Karpas-422 (cell line): Measurements from ENCODE around the gene IL19. TPM values are rescaled to one million over a fixed set of nuclear protein-coding genes. Genes with fewer than 3 reads are reported as not detected.

Source experiments
- DNase-seq: peaks from one replicate; pipeline ENCODE4 v3.0.0-alpha.2; 2015
- H2AFZ ChIP-seq: fragments of 200-600 bp; sonication (generic); 2 replicates; pipeline ENCODE4 v1.6.1; 2014; ENCODE audit warnings: antibody characterized with exemption, low read length, mixed read lengths
- H3K27ac ChIP-seq: fragments of 200-600 bp; sonication (generic); 2 replicates; pipeline ENCODE4 v1.5.1; 2014; ENCODE audit warnings: mild to moderate bottlenecking, low read length, moderate library complexity
- H3K27me3 ChIP-seq: fragments of 200-600 bp; sonication (generic); 2 replicates; pipeline ENCODE4 v1.6.1; 2014; ENCODE audit warnings: low read length, mixed read lengths
- H3K36me3 ChIP-seq: fragments of 200-600 bp; sonication (generic); 2 replicates; pipeline ENCODE4 v1.6.1; 2014; ENCODE audit warnings: low read length, mixed read lengths; ENCODE audit not compliant: insufficient read depth
- H3K4me1 ChIP-seq: fragments of 200-600 bp; sonication (generic); 2 replicates; pipeline ENCODE4 v1.6.1; 2014; ENCODE audit warnings: mild to moderate bottlenecking, low read length, mixed read lengths
- H3K4me2 ChIP-seq: fragments of 200-600 bp; sonication (generic); 2 replicates; pipeline ENCODE4 v1.6.1; 2014; ENCODE audit warnings: low read length, low read depth, mild to moderate bottlenecking; ENCODE audit not compliant: poor library complexity, severe bottlenecking
- H3K4me3 ChIP-seq: fragments of 200-600 bp; sonication (generic); 2 replicates; pipeline ENCODE4 v1.5.1; 2014; ENCODE audit warnings: mild to moderate bottlenecking, antibody characterized with exemption, low read length, mixed read lengths
- H3K79me2 ChIP-seq: fragments of 200-600 bp; sonication (generic); 2 replicates; pipeline ENCODE4 v1.6.1; 2014; ENCODE audit warnings: mild to moderate bottlenecking, low read length, mixed read lengths
- H3K9ac ChIP-seq: fragments of 200-600 bp; sonication (generic); 2 replicates; pipeline ENCODE4 v1.6.0; 2014; ENCODE audit warnings: low read length
- H3K9me2 ChIP-seq: fragments of 200-600 bp; sonication (generic), shearing (Covaris generic); replicated peaks from 2 replicates; pipeline ENCODE4 v1.6.0; 2014; ENCODE audit warnings: mild to moderate bottlenecking, low read length, moderate library complexity; ENCODE audit not compliant: insufficient read depth
- H3K9me3 ChIP-seq: fragments of 300-700, 200-600 bp; sonication (generic); 2 replicates; pipeline ENCODE4 v1.6.1; 2014; ENCODE audit warnings: low read length, mixed read lengths
- H4K20me1 ChIP-seq: fragments of 200-600 bp; sonication (generic); 2 replicates; pipeline ENCODE4 v1.6.1; 2014; ENCODE audit warnings: mild to moderate bottlenecking, antibody characterized with exemption, low read length, low read depth; ENCODE audit not compliant: insufficient read depth
- total RNA-seq: library from RNA; depleted of rRNA; stranded (reverse); fragments of >200 nt; shearing (Covaris generic); gene quantifications from 2 replicates; pipeline ENCODE4 v1.2.3, GENCODE V29; 2014; ENCODE audit warnings: low replicate concordance

Gene IL19
- total RNA-seq, 1 experiment from 2014 or later, result not detected

GRCh38 chr1:206875752-206876377 lies 105.3 kb downstream of the IL19 start:
- no peak overlapping the region for H2AFZ ChIP-seq
- DNase-seq, result no peak
- H3K9me3 ChIP-seq, result peaks cover 20% of the 10 kb centered on the region
- H3K79me2 ChIP-seq, result no peaks in the 10 kb centered on the region
- H3K27ac ChIP-seq, result no peak overlapping the region
- no peaks in the 10 kb centered on the region for H4K20me1 ChIP-seq
- H3K27me3 ChIP-seq, result peaks cover 4% of the 10 kb centered on the region; the same call in 1 of the 2 replicates
- no peak overlapping the region for H3K4me3 ChIP-seq
- no peak overlapping the region for H3K9ac ChIP-seq
- no peaks in the 10 kb centered on the region for H3K36me3 ChIP-seq
- no peaks in the 10 kb centered on the region for H3K4me1 ChIP-seq
- H3K4me2 ChIP-seq, result no peak overlapping the region
- H3K9me2 ChIP-seq, result no peaks in the 10 kb centered on the region

- Histone ChIP-seq H2AFZ (no peak overlapping the region), H4K20me1 (no peaks in the 10 kb centered on the region), H3K4me2 (no peak overlapping the region), H3K9ac (no peak overlapping the region), H3K9me2 (no peaks in the 10 kb centered on the region), H3K36me3 (no peaks in the 10 kb centered on the region), H3K4me3 (no peak overlapping the region), H3K9me3 (peaks cover 20% of the 10 kb centered on the region), H3K4me1 (no peaks in the 10 kb centered on the region), H3K27ac (no peak overlapping the region), H3K79me2 (no peaks in the 10 kb centered on the region), H3K27me3 (peaks cover 4% of the 10 kb centered on the region; the same call in 1 of the 2 replicates)
- DNase-seq, result peak; percentile 53
These were observed 107.9 kb downstream of the IL19 start for GRCh38 chr1:206878456-206878855.

GRCh38 chr1:206880314-206880713 lies 109.7 kb downstream of the IL19 start:
- Histone ChIP-seq H3K27ac (no peak overlapping the region), H3K27me3 (peaks cover 4% of the 10 kb centered on the region; the same call in 1 of the 2 replicates), H3K4me1 (no peaks in the 10 kb centered on the region), H2AFZ (no peak overlapping the region), H3K4me2 (no peak overlapping the region), H3K9ac (no peak overlapping the region), H3K79me2 (no peaks in the 10 kb centered on the region), H4K20me1 (no peaks in the 10 kb centered on the region), H3K9me2 (no peaks in the 10 kb centered on the region), H3K4me3 (no peak overlapping the region), H3K9me3 (peaks cover 20% of the 10 kb centered on the region), H3K36me3 (no peaks in the 10 kb centered on the region)
- no peak for DNase-seq

DNA sequence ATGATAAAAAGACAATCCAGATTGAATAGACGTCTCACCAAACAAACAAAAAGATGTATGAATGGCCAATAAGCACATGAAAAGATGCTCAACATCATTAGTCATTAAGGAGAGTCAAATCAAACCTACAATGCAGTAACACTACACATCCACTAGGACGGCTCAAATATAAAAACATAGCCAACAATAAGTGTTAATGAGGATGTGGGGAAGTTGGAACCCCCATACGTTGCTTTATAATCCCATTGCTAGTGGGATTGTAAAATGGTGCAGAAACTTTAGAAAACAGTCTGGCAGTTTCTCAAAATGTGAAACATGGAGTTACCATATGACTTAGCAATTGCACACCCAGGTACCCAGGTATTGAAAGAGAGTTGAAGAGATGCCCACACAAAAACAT lies 112.0 kb downstream of the IL19 start:
- H3K4me2 ChIP-seq, result no peak overlapping the region
- peaks cover 12% of the 10 kb centered on the region for H3K9me3 ChIP-seq
- no peak overlapping the region for H3K27ac ChIP-seq
- H3K9me2 ChIP-seq, result no peaks in the 10 kb centered on the region
- H3K36me3 ChIP-seq, result no peaks in the 10 kb centered on the region
- H3K4me3 ChIP-seq, result no peak overlapping the region
- no peaks in the 10 kb centered on the region for H3K4me1 ChIP-seq
- H3K27me3 ChIP-seq, result no peaks in the 10 kb centered on the region; the same call in 1 of the 2 replicates
- no peak overlapping the region for H2AFZ ChIP-seq
- no peak overlapping the region for H3K9ac ChIP-seq
- no peaks in the 10 kb centered on the region for H4K20me1 ChIP-seq
- no peak for DNase-seq
- no peaks in the 10 kb centered on the region for H3K79me2 ChIP-seq

DNA sequence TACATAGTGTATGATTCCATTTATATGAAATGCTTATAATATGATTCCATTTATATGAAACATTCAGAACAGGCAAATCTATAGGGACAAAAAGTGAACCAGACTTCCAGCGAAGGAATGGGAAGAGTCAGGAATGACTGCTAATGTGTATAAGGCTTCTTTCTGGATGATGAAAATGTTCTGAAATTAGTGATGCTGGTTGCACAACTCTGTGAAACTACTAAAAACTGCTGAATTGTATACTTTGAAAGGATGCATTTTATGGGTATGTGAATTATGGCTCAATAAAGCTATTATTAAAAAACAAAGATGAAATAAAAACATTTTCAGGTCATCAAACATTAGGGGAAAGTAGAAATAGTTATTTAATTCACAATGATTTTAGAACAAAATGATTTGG lies 112.6 kb downstream of the IL19 start:
- Histone ChIP-seq H3K36me3 (no peaks in the 10 kb centered on the region), H4K20me1 (no peaks in the 10 kb centered on the region), H3K79me2 (no peaks in the 10 kb centered on the region), H3K4me2 (no peak overlapping the region), H3K27me3 (no peaks in the 10 kb centered on the region; the same call in 1 of the 2 replicates), H3K4me1 (no peaks in the 10 kb centered on the region), H3K9me2 (no peaks in the 10 kb centered on the region), H3K27ac (no peak overlapping the region), H3K4me3 (no peak overlapping the region), H3K9me3 (peaks cover 9% of the 10 kb centered on the region), H3K9ac (no peak overlapping the region), H2AFZ (no peak overlapping the region)
- no peak for DNase-seq

- H3K27me3 ChIP-seq, result no peaks in the 10 kb centered on the region
- H4K20me1 ChIP-seq, result no peaks in the 10 kb centered on the region
- H3K79me2 ChIP-seq, result no peaks in the 10 kb centered on the region
- H3K9me3 ChIP-seq, result peaks cover 4% of the 10 kb centered on the region; the same call in 1 of the 2 replicates
- no peak overlapping the region for H3K4me3 ChIP-seq
- H3K27ac ChIP-seq, result no peak overlapping the region
- DNase-seq, result no peak
- H3K4me2 ChIP-seq, result no peak overlapping the region
- H3K36me3 ChIP-seq, result no peaks in the 10 kb centered on the region
- no peaks in the 10 kb centered on the region for H3K9me2 ChIP-seq
- no peak overlapping the region for H2AFZ ChIP-seq
- no peaks in the 10 kb centered on the region for H3K4me1 ChIP-seq
- H3K9ac ChIP-seq, result no peak overlapping the region
These were observed 113.3 kb downstream of the IL19 start for GRCh38 chr1:206883876-206884275.

GRCh38 chr1:206885341-206886060 lies 114.9 kb downstream of the IL19 start:
- H4K20me1 ChIP-seq, result no peaks in the 10 kb centered on the region
- no peaks in the 10 kb centered on the region for H3K9me2 ChIP-seq

GRCh38 chr1:206886831-206887230 lies 116.3 kb downstream of the IL19 start:
- H3K27ac ChIP-seq, result no peak overlapping the region

More at GRCh38 chr1:206885341-206886060, 114.9 kb downstream of the IL19 start:
- no peak overlapping the region for H3K27ac ChIP-seq
- H3K4me1 ChIP-seq, result no peaks in the 10 kb centered on the region
- no peaks in the 10 kb centered on the region for H3K79me2 ChIP-seq
- no peaks in the 10 kb centered on the region for H3K9me3 ChIP-seq
- no peak overlapping the region for H3K4me2 ChIP-seq
- no peak for DNase-seq
- H2AFZ ChIP-seq, result no peak overlapping the region
- H3K36me3 ChIP-seq, result no peaks in the 10 kb centered on the region
- no peaks in the 10 kb centered on the region for H3K27me3 ChIP-seq
- no peak overlapping the region for H3K9ac ChIP-seq
- H3K4me3 ChIP-seq, result no peak overlapping the region

More at GRCh38 chr1:206886831-206887230, 116.3 kb downstream of the IL19 start:
- H2AFZ ChIP-seq, result no peak overlapping the region
- DNase-seq, result no peak
- H3K4me2 ChIP-seq, result no peak overlapping the region
- H3K4me1 ChIP-seq, result no peaks in the 10 kb centered on the region
- no peaks in the 10 kb centered on the region for H3K9me3 ChIP-seq
- H3K4me3 ChIP-seq, result no peak overlapping the region
- no peak overlapping the region for H3K9ac ChIP-seq
- no peaks in the 10 kb centered on the region for H3K9me2 ChIP-seq
- H3K36me3 ChIP-seq, result no peaks in the 10 kb centered on the region
- H3K27me3 ChIP-seq, result no peaks in the 10 kb centered on the region
- H3K79me2 ChIP-seq, result no peaks in the 10 kb centered on the region
- H4K20me1 ChIP-seq, result no peaks in the 10 kb centered on the region
